ENCODE data around the gene CADM2.

Gene CADM2

DNA sequence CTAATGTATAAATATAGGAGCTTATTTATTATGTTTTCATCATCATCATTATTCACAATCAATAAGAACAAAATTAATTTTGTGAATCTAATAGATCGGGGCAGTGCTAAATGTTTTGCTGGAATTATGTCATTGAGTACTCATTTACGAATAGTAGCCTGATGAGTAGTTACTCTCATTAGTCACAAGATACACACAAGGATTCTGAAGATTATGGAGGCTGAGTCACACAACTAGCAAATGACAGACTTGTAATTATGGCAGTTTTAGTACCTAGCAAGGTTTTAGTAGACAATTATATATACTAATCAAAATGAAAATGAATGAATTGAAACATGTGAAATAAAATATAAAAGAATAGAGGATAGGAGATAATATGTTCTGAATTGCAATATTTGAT is 954.2 kb downstream of the CADM2 start:
- Histone ChIP-seq H4K20me1 (ENCODE audit: control insufficient read depth, insufficient read depth, low read depth, low read length) (no peaks in the 10 kb centered on the region), H3K79me2 (ENCODE audit: control insufficient read depth, low read length) (no peaks in the 10 kb centered on the region), H3F3A (ENCODE audit: control insufficient read depth, insufficient read depth) (no peaks in the 10 kb centered on the region), H3K27me3 (ENCODE audit: control insufficient read depth, low read length) (no peaks in the 10 kb centered on the region), H3K36me3 (ENCODE audit: control insufficient read depth, low read length) (no peaks in the 10 kb centered on the region), H3K9me3 (ENCODE audit: control insufficient read depth, insufficient read depth, low read length) (no peaks in the 10 kb centered on the region), H3K4me2 (ENCODE audit: low read length) (no peak overlapping the region), H3K9me2 (replicated peaks; ENCODE audit: control insufficient read depth, low read length) (no peaks in the 10 kb centered on the region), H3K27ac (ENCODE audit: low read depth, low read length) (no peak overlapping the region), H3K4me1 (ENCODE audit: control insufficient read depth, low read length) (no peaks in the 10 kb centered on the region), H3K4me3 (ENCODE audit: low read length) (no peak overlapping the region)
- TF ChIP-seq, protein P1, sequence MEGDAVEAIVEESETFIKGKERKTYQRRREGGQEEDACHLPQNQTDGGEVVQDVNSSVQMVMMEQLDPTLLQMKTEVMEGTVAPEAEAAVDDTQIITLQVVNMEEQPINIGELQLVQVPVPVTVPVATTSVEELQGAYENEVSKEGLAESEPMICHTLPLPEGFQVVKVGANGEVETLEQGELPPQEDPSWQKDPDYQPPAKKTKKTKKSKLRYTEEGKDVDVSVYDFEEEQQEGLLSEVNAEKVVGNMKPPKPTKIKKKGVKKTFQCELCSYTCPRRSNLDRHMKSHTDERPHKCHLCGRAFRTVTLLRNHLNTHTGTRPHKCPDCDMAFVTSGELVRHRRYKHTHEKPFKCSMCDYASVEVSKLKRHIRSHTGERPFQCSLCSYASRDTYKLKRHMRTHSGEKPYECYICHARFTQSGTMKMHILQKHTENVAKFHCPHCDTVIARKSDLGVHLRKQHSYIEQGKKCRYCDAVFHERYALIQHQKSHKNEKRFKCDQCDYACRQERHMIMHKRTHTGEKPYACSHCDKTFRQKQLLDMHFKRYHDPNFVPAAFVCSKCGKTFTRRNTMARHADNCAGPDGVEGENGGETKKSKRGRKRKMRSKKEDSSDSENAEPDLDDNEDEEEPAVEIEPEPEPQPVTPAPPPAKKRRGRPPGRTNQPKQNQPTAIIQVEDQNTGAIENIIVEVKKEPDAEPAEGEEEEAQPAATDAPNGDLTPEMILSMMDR (IDR thresholded peaks at IDR 0.05; ENCODE audit: low read depth, low read length, poor library complexity, severe bottlenecking), result no peak
- no peak for TF ChIP-seq EZH2phosphoT487 (IDR thresholded peaks at IDR 0.05; ENCODE audit: borderline replicate concordance, low read length)

DNA sequence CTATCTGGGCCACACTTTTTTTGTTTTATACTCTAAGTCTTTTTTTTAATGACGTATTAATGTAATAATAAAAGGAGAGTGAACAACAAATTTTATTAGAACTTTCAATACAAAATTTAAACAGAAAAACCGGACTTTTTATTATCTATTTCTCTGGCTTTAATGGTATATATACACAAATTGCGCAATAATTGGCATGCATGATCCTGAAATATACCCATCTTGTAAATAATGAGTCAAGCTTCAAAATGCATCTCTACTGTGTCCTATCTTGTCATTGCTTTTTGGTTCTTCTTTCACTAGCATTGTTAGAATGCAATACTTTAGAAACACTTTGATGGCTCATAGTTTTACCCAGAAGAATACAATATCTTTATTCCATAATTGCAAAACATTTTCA is 963.6 kb downstream of the CADM2 start:
- no peaks in the 10 kb centered on the region for H3K79me2 ChIP-seq (ENCODE audit: control insufficient read depth, low read length)
- H3K9me2 ChIP-seq (replicated peaks; ENCODE audit: control insufficient read depth, low read length), result no peaks in the 10 kb centered on the region
- TF ChIP-seq EZH2phosphoT487 (IDR thresholded peaks at IDR 0.05; ENCODE audit: borderline replicate concordance, low read length), result no peak
- no peaks in the 10 kb centered on the region for H4K20me1 ChIP-seq (ENCODE audit: control insufficient read depth, insufficient read depth, low read depth, low read length)
- no peaks in the 10 kb centered on the region for H3K36me3 ChIP-seq (ENCODE audit: control insufficient read depth, low read length)
- no peaks in the 10 kb centered on the region for H3K4me1 ChIP-seq (ENCODE audit: control insufficient read depth, low read length)
- H3K27ac ChIP-seq (ENCODE audit: low read depth, low read length), result no peak overlapping the region
- no peak overlapping the region for H3K4me3 ChIP-seq (ENCODE audit: low read length)
- H3K27me3 ChIP-seq (ENCODE audit: control insufficient read depth, low read length), result no peaks in the 10 kb centered on the region
- H3K4me2 ChIP-seq (ENCODE audit: low read length), result no peak overlapping the region
- no peaks in the 10 kb centered on the region for H3F3A ChIP-seq (ENCODE audit: control insufficient read depth, insufficient read depth)
- H3K9me3 ChIP-seq (ENCODE audit: control insufficient read depth, insufficient read depth, low read length), result no peaks in the 10 kb centered on the region

DNA sequence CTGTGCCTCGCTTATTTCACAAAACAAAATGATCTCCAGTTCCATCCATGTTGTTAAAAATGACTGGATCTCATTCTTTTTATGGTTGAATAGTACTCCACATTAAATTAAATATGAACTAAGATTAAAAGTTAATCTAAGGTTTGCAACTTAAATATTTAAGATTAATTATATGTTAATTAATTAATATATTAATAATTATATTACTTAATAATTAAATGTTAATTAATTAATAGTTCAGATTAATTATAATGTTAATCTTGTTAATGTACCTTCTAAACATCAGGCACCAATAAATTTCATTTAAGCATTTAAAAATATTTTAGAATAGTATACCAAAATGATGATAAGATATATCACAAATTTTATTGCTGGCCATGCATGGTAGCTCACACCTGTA is 971.9 kb downstream of the CADM2 start:
- Histone ChIP-seq H3F3A (ENCODE audit: control insufficient read depth, insufficient read depth) (no peaks in the 10 kb centered on the region), H3K27ac (ENCODE audit: low read depth, low read length) (no peak overlapping the region), H3K9me2 (replicated peaks; ENCODE audit: control insufficient read depth, low read length) (no peaks in the 10 kb centered on the region; the same call in 1 of the 2 replicates), H3K9me3 (ENCODE audit: control insufficient read depth, insufficient read depth, low read length) (no peaks in the 10 kb centered on the region), H3K4me2 (ENCODE audit: low read length) (no peak overlapping the region), H3K27me3 (ENCODE audit: control insufficient read depth, low read length) (no peaks in the 10 kb centered on the region), H3K36me3 (ENCODE audit: control insufficient read depth, low read length) (no peaks in the 10 kb centered on the region), H3K4me1 (ENCODE audit: control insufficient read depth, low read length) (no peaks in the 10 kb centered on the region), H4K20me1 (ENCODE audit: control insufficient read depth, insufficient read depth, low read depth, low read length) (no peaks in the 10 kb centered on the region), H3K79me2 (ENCODE audit: control insufficient read depth, low read length) (no peaks in the 10 kb centered on the region), H3K4me3 (ENCODE audit: low read length) (no peak overlapping the region)
- TF ChIP-seq, protein P1 (IDR thresholded peaks at IDR 0.05; ENCODE audit: low read depth, low read length, poor library complexity, severe bottlenecking), result no peak
- no peak for TF ChIP-seq EZH2phosphoT487 (IDR thresholded peaks at IDR 0.05; ENCODE audit: borderline replicate concordance, low read length)

DNA sequence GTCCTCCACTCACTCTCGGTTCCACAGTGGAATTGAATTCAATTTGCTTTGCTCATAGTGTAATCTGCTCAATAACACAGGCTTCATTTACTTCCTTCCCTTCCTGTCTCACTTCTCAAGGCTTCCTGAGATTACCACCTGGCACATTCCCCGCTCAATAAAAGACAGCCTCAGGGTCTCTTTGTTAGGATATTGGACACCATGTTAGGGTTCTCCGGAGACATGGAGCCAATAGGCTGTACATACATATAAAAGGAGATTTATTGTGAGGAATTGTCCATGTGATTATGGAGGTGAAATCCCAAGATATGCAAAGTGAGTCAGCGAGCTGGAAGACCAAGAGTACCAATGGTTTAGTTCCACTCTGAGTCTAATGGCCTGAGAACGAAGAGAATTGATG is 974.5 kb downstream of the CADM2 start:
- Histone ChIP-seq H3K36me3 (ENCODE audit: control insufficient read depth, low read length) (no peaks in the 10 kb centered on the region), H3K27me3 (ENCODE audit: control insufficient read depth, low read length) (no peaks in the 10 kb centered on the region), H3K27ac (ENCODE audit: low read depth, low read length) (no peak overlapping the region), H4K20me1 (ENCODE audit: control insufficient read depth, insufficient read depth, low read depth, low read length) (no peaks in the 10 kb centered on the region), H3K4me3 (ENCODE audit: low read length) (no peak overlapping the region), H3F3A (ENCODE audit: control insufficient read depth, insufficient read depth) (no peaks in the 10 kb centered on the region), H3K9me3 (ENCODE audit: control insufficient read depth, insufficient read depth, low read length) (no peaks in the 10 kb centered on the region), H3K4me2 (ENCODE audit: low read length) (no peak overlapping the region), H3K4me1 (ENCODE audit: control insufficient read depth, low read length) (no peaks in the 10 kb centered on the region), H3K79me2 (ENCODE audit: control insufficient read depth, low read length) (no peaks in the 10 kb centered on the region), H3K9me2 (replicated peaks; ENCODE audit: control insufficient read depth, low read length) (no peaks in the 10 kb centered on the region; the same call in 1 of the 2 replicates)
- TF ChIP-seq EZH2phosphoT487 (IDR thresholded peaks at IDR 0.05; ENCODE audit: borderline replicate concordance, low read length), result no peak
- TF ChIP-seq, protein P1 (IDR thresholded peaks at IDR 0.05; ENCODE audit: low read depth, low read length, poor library complexity, severe bottlenecking), result no peak

Measured in DOHH2 (cell line).